GM12864 (cell line): ENCODE measurements around the gene NNT.
A peak's percentile ranks its signal among the peaks of the same experiment; 100 is the strongest.
"Not testable (repeated sequence)": the region's sequence is repeated elsewhere in the genome, so short reads cannot be mapped to it uniquely, and the experiment has no call there.

Source experiments
- DNase-seq: peaks from one replicate; pipeline ENCODE4 v3.0.0-alpha.2; 2011; ENCODE audit warnings: low read depth
- H3K4me3 ChIP-seq: 2 replicates; pipeline ENCODE4 v1.5.1; 2011; ENCODE audit warnings: mild to moderate bottlenecking, low read depth, low read length, control low read depth
- TF ChIP-seq, protein P1 (sequence below): IDR thresholded peaks from 2 replicates; pipeline ENCODE4 v1.5.1; 2011; ENCODE audit warnings: low read depth, mild to moderate bottlenecking, moderate library complexity, low read length, control low read depth, inconsistent platforms; ENCODE audit errors: missing control alignments

NNT gene

DNA sequence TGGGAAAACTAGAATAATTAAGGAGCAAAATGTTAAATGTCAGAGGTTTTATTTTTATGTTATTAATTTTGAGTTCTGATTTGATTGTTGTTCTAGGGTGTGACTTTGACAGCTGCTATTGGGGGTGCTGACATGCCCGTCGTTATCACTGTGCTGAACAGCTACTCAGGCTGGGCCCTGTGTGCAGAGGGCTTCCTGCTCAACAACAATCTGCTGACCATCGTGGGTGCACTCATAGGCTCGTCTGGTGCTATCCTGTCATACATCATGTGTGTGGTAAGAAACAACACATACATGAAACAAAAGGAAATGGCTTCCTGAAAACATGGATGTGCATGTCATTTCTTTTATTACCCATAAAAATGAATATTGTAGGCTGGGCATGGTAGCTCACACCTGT lies 56.1 kb downstream of the NNT start:
- TF ChIP-seq, protein P1, sequence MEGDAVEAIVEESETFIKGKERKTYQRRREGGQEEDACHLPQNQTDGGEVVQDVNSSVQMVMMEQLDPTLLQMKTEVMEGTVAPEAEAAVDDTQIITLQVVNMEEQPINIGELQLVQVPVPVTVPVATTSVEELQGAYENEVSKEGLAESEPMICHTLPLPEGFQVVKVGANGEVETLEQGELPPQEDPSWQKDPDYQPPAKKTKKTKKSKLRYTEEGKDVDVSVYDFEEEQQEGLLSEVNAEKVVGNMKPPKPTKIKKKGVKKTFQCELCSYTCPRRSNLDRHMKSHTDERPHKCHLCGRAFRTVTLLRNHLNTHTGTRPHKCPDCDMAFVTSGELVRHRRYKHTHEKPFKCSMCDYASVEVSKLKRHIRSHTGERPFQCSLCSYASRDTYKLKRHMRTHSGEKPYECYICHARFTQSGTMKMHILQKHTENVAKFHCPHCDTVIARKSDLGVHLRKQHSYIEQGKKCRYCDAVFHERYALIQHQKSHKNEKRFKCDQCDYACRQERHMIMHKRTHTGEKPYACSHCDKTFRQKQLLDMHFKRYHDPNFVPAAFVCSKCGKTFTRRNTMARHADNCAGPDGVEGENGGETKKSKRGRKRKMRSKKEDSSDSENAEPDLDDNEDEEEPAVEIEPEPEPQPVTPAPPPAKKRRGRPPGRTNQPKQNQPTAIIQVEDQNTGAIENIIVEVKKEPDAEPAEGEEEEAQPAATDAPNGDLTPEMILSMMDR = no peak
- no peak for DNase-seq
- H3K4me3 ChIP-seq = no peak overlapping the region

DNA sequence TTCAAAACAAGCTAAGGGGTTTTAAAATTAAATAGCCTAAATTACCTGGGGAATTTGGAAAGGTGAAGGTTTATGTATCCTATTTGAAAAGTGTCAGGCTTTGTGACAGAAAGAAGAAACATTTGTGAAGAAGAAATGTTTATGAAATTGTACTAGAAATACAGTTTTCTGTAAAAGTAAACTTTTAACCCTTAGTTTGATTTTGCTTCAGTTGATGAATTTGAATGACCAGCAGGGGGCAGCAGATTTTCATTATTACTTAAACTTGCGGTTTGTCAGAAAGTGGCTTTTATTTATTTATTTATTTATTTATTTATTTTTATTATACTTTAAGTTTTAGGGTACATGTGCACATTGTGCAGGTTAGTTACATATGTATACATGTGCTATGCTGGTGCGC lies 58.1 kb downstream of the NNT start:
- no peak for DNase-seq
- TF ChIP-seq, protein P1 = peak; percentile 25

DNA sequence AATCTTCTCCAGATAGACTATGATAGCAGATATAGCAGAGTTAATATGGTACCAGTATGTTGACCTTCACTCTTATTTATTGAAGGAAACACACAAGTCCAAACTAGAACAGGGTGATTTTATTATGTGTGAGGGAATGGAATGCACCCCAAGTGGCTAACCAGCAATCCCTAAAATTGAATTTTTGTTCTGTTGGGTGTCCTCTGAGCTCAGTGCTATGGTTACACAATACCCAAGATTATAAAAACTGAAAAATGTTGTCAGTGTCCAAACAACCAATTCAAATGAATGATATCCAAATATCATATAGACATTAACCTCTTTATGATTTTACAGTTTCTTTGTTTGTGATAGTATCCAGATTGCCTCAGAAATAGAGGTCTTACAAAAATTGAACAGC lies 60.9 kb downstream of the NNT start:
- TF ChIP-seq, protein P1 = no peak
- no peak overlapping the region for H3K4me3 ChIP-seq
- no peak for DNase-seq

More for the DNA sequence above, 58.1 kb downstream of the NNT start:
- no peak overlapping the region for H3K4me3 ChIP-seq

DNA sequence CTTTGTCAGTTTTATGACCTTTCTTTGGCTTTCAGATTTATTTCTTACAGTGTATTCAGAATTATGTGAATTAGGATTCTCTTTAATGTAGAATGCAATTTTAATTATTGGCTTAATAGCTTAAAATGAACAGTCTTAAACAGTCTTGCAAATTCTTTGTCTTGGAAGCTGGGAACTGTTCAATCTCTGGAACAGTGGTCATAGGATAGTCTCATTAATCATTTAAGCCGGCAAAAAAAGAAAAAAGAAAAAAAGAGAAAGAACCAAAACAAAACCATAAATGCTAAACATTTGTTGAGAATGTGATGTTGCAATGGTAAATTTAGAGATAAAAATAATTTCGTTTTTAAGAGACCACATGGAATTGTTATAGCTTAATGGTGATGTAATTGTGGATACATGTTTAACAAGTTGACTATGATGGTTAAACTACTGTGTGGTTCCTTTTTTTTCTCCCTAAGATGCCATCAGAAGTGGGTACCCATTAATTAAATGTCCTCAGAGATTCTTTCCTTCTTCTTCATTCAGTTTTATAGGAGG lies 61.6 kb downstream of the NNT start:
- TF ChIP-seq, protein P1 = no peak
- H3K4me3 ChIP-seq = no peak overlapping the region
- DNase-seq = no peak

DNA sequence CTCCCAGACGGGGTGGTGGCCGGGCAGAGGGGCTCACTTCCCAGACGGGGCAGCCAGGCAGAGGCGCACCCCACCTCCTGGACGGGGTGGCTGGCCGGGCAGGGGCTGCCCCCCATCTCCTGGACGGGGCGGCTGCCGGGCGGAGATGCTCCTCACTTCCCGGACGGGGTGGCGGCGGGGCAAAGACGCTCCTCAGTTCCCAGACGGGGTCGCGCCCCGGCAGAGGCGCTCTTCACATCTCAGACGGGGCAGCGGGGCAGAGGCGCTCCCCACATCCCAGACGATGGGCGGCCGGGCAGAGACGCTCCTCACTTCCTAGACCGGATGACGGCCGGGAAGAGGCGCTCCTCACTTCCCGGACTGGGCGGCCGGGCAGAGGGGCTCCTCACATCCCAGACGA lies 62.8 kb downstream of the NNT start:
- H3K4me3 ChIP-seq, DNase-seq: not testable (repeated sequence)

DNA sequence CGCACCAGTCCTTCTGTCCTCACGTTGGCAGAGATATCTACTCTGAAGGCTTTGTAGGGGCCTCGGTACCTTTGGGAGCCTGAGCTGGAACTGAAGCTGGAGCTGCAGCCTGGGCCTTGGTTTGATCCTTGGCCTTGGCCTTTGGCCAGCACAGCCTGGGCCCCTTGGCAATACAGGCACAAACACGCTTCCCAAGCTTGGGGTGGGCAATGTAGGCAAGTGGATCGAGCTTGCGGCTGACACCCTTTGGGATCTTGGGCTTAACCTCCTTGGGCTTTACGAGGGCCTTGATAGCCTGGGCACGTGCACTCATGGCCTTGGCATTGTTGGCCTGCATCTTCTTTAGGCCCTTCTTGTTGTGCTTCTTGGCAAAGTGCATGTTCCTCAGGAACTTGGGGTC lies 63.7 kb downstream of the NNT start:
- H3K4me3 ChIP-seq, DNase-seq: not testable (repeated sequence)

DNA sequence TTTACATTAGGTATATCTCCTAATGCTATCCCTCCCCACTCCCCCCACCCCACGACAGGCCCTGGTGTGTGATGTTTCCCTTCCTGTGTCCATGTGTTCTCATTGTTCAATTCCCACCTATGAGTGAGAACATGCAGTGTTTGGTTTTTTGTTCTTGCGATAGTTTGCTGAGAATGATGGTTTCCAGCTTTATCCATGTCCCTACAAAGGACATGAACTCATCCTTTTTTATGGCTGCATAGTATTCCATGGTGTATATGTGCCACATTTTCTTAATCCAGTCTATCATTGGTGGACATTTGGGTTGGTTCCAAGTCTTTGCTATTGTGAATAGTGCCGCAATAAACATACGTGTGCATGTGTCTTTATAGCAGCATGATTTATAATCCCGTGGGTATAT lies 64.4 kb downstream of the NNT start:
- DNase-seq, H3K4me3 ChIP-seq: not testable (repeated sequence)

DNA sequence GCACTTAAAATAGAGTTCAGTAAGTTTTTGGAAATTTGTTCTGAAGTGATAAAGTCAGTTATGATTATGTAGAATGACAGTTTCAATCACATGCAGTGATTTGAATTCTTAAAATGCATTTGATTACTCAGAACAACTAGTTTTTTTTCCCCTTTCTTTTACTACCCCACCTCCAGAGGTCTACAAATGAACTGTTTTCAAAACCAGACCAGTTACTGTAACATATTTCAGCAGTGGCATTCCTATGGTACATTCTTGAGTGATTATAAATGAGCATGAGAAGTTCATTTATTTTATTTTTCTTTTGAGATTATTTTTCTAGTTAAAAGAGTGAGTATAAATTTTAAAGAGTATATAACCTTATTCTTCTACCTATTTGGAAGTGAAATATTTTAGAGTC lies 71.6 kb downstream of the NNT start:
- TF ChIP-seq, protein P1 = no peak
- no peak for DNase-seq
- no peak overlapping the region for H3K4me3 ChIP-seq

DNA sequence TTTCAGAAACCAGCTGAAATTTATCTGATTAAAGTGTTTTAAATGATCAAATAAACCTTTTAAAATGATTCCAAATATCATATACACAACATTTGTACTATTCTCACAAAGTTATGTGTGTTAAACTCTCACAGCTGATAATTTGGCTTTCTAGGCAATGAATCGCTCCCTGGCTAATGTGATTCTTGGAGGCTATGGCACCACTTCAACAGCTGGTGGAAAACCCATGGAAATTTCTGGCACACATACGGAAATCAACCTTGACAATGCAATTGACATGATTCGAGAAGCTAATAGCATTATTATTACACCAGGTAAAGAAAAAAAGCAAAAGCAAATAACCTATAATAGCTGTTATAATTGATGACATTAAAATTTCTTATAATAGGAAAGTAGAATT lies 72.4 kb downstream of the NNT start:
- TF ChIP-seq, protein P1 = no peak
- DNase-seq = no peak
- H3K4me3 ChIP-seq = no peak overlapping the region
